SU-DHL-6 (cell line): ENCODE results near the gene FBRSL1.
"Not testable (repeated sequence)": the region's sequence is repeated elsewhere in the genome, so short reads cannot be mapped to it uniquely, and the experiment has no call there.

Source experiments
- CTCF ChIP-seq: fragments of 200-600 bp; sonication (generic); IDR thresholded peaks from one replicate; pipeline ENCODE4 v1.5.1; 2017; ENCODE audit warnings: antibody characterized with exemption, mild to moderate bottlenecking, low read length, moderate library complexity; ENCODE audit not compliant: insufficient read depth, poor library complexity, severe bottlenecking
- EZH2phosphoT487 ChIP-seq: fragments of 200-600 bp; sonication (generic), shearing (Covaris generic); conservative IDR thresholded peaks from 2 replicates; pipeline ENCODE4 v1.6.1; 2018; ENCODE audit warnings: mild to moderate bottlenecking, antibody characterized with exemption, low read length, moderate library complexity, mixed read lengths

DNA sequence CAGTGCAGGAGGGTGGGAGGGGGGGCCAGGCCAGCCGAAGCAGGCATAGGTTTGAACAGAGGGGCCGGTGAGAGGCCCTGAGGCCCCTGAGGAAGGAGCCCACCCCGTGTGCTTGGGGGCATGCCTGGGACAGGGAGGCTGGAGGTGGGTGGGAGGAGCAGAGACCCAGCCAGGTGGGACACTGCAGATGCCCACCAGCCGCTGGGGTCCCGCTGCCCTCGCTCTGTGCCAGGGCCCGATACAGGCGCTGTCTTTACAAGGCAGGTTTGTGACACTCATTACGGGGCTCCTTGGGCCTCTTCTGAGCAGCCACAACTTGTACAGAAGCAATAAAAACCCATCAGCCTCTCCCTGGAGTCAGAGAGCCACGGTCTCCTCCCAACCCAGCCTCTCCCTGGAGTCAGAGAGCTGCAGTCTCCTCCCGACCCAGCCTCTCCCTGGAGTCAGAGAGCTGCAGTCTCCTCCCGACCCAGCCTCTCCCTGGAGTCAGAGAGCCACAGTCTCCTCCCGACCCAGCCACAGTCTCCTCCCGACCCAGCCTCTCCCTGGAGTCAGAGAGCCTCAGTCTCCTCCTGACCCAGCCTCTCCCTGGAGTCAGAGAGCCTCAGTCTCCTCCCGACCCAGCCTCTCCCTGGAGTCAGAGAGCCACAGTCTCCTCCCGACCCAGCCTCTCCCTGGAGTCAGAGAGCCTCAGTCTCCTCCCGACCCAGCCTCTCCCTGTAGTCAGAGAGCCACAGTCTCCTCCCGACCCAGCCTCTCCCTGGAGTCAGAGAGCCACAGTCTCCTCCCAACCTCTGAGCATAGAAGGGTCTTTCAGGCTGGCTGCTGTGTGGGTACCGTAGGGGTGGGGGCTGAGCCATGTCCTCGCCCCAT is 43.0 kb downstream of the FBRSL1 start:
- TF ChIP-seq CTCF, EZH2phosphoT487: not testable (repeated sequence)
